Hepatocyte (in vitro differentiated cells): ENCODE data around the gene IRX4. TPM values are rescaled to one million over a fixed set of nuclear protein-coding genes. Genes with fewer than 3 reads are reported as not detected.

Experiments used
- DNase-seq: peaks from one replicate; pipeline ENCODE4 v3.0.0-alpha.2; 2016; ENCODE audit warnings: low spot score
- H2AFZ ChIP-seq: fragments of 200-600 bp; sonication (generic); 2 replicates; pipeline ENCODE4 v1.6.0; 2016; ENCODE audit warnings: antibody characterized with exemption, mild to moderate bottlenecking
- H3K27ac ChIP-seq: fragments of 200-600 bp; sonication (generic); 2 replicates; pipeline ENCODE4 v1.5.1; 2016; ENCODE audit warnings: mild to moderate bottlenecking
- H3K27me3 ChIP-seq: fragments of 200-600 bp; sonication (generic); 2 replicates; pipeline ENCODE4 v1.6.1; 2016
- H3K36me3 ChIP-seq: fragments of 200-600 bp; sonication (generic); replicated peaks from 2 replicates; pipeline ENCODE4 v1.5.1; 2016; ENCODE audit warnings: low read depth; ENCODE audit not compliant: insufficient read depth
- H3K4me1 ChIP-seq: fragments of 200-600 bp; sonication (generic); 2 replicates; pipeline ENCODE4 v1.5.1; 2016; ENCODE audit warnings: mild to moderate bottlenecking, moderate library complexity; ENCODE audit not compliant: insufficient read depth
- H3K4me2 ChIP-seq: fragments of 200-600 bp; sonication (generic); 2 replicates; pipeline ENCODE4 v1.6.0; 2016
- H3K4me3 ChIP-seq: fragments of 200-600 bp; sonication (generic); 2 replicates; pipeline ENCODE4 v1.5.1; 2016; ENCODE audit warnings: mild to moderate bottlenecking
- H3K79me2 ChIP-seq: fragments of 200-600 bp; sonication (generic); 2 replicates; pipeline ENCODE4 v1.6.0; 2017; ENCODE audit warnings: mild to moderate bottlenecking
- H3K9me2 ChIP-seq: fragments of 200-600 bp; sonication (generic); replicated peaks from 2 replicates; pipeline ENCODE4 v1.6.0; 2017; ENCODE audit warnings: mild to moderate bottlenecking; ENCODE audit not compliant: insufficient read depth
- H3K9me3 ChIP-seq: fragments of 200-600 bp; sonication (generic); 2 replicates; pipeline ENCODE4 v1.5.1; 2016; ENCODE audit warnings: low read depth, mild to moderate bottlenecking
- H4K20me1 ChIP-seq: fragments of 200-600 bp; sonication (generic); 2 replicates; pipeline ENCODE4 v1.6.0; 2016; ENCODE audit warnings: mild to moderate bottlenecking; ENCODE audit not compliant: insufficient read depth, poor library complexity, severe bottlenecking
- CTCF ChIP-seq: fragments of 200-600 bp; sonication (generic); IDR thresholded peaks from 2 replicates; pipeline ENCODE4 v1.5.1; 2016; ENCODE audit warnings: antibody characterized with exemption, mild to moderate bottlenecking; ENCODE audit not compliant: poor library complexity
- EZH2 ChIP-seq: fragments of 200-600 bp; sonication (generic); IDR thresholded peaks from 2 replicates; pipeline ENCODE4 v1.6.1; 2016; ENCODE audit warnings: antibody characterized with exemption, mild to moderate bottlenecking, borderline replicate concordance
- EZH2phosphoT487 ChIP-seq: fragments of 200-600 bp; sonication (generic); IDR thresholded peaks from one replicate; pipeline ENCODE4 v1.6.1; 2018; ENCODE audit warnings: antibody characterized with exemption, mild to moderate bottlenecking, low read depth, moderate library complexity; ENCODE audit not compliant: unreplicated experiment, severe bottlenecking
- WGBS: methylation state at CpG from one replicate; pipeline ENCODE4 v1.1.6; 2016; ENCODE audit warnings: low lambda C conversion rate; ENCODE audit errors: missing lambda C conversion rate; 5-methylcytosine and 5-hydroxymethylcytosine counted together
- polyA plus RNA-seq: library from polyadenylated mRNA; unstranded; fragments of >200 nt; fragmentation: Nextera tagmentation; extraction: Ambion mirVana; gene quantifications from 2 replicates; pipeline ENCODE4 v1.2.1, GENCODE V29; 2016
- total RNA-seq: library from RNA; depleted of rRNA; stranded (reverse); fragments of >200 nt; gene quantifications from 2 replicates; pipeline ENCODE4 v1.2.3, GENCODE V29; 2014

The IRX4 gene
- total and polyA plus RNA-seq, 2 experiments from 2014 or later: not detected

DNA sequence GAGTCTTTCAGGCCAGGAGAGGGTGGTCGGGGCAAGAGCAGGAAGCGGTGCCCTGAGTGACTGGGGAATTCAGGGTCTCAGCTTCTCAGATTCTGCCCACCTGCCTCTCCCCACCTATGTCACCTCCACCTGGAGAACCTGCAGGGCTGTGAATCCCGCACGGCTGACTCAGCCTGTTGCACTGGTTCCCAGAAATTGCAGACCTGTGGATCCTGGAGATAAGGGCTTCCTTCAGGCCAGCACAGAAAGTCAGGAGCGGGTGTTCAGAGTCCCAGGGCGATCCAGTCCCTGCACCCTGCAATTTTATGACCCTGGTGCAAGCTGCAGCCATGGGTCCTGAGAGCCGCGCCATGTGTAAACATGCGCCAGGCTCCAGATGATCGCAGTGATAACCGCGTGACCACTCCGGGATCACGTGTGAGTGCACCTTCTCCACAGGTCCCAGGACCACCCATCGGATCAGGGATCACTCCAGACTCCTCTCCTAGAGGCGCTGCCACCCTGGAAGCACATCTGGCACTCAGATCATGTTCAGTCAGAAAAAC lies 17.8 kb downstream of the IRX4 start:
- Histone ChIP-seq H3K27me3 (peaks cover 18% of the 10 kb centered on the region), H3K4me3 (no peak overlapping the region), H3K36me3 (no peaks in the 10 kb centered on the region), H3K79me2 (no peaks in the 10 kb centered on the region), H3K4me1 (no peaks in the 10 kb centered on the region), H4K20me1 (no peaks in the 10 kb centered on the region), H2AFZ (no peak overlapping the region), H3K4me2 (no peak overlapping the region), H3K9me3 (no peaks in the 10 kb centered on the region), H3K9me2 (no peaks in the 10 kb centered on the region), H3K27ac (no peak overlapping the region)
- no peak for TF ChIP-seq CTCF
- TF ChIP-seq EZH2: no peak
- WGBS: 78% methylated on average over 16 of the region's 16 CpGs
- no peak for DNase-seq

- Histone ChIP-seq H3K79me2 (no peaks in the 10 kb centered on the region), H3K36me3 (no peaks in the 10 kb centered on the region), H3K9me3 (no peaks in the 10 kb centered on the region), H3K27ac (no peak overlapping the region), H3K4me2 (no peak overlapping the region), H3K4me1 (no peaks in the 10 kb centered on the region), H3K4me3 (no peak overlapping the region), H3K9me2 (no peaks in the 10 kb centered on the region), H4K20me1 (no peaks in the 10 kb centered on the region), H2AFZ (no peak overlapping the region), H3K27me3 (peaks cover 13% of the 10 kb centered on the region)
- DNase-seq: no peak
- TF ChIP-seq EZH2phosphoT487: no peak
- no peak for TF ChIP-seq CTCF
- TF ChIP-seq EZH2: no peak
- WGBS: 86% methylated on average over 7 of the region's 7 CpGs
These were observed 21.8 kb downstream of the IRX4 start for GRCh38 chr5:1860949-1861348.

DNA sequence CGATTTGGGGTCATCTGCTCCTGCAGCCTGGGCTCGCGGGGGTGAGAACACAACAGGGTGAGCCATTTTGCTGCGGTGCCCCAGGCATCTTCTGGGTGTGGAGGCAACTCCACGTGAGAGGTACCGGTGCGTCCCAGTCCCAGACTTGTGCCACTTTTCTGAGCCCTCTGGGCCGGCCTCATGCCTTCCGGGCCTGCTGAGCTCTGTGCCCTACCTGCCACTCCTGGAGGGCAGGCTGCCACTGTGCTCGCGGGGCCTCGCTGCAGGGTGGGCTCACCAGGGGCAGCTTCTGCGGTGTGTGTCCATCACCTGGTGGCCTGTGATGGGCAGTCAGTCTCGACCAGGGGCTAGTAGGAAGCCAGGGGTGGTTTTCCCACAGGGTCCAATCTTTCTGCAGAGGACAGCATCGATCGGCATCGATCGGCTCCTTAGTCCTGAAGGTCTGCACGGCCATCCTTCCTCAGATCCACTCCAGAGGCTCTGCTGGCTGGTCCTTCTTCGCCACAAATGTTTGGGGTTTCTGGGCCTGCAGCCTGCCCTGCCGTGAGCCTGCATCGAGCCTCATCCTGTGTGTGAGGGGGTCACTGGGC lies 22.6 kb downstream of the IRX4 start:
- TF ChIP-seq EZH2 (no peak), EZH2phosphoT487 (no peak), CTCF (no peak)

More for the DNA sequence above, 22.6 kb downstream of the IRX4 start:
- H3K4me1 ChIP-seq: no peaks in the 10 kb centered on the region
- no peak overlapping the region for H2AFZ ChIP-seq
- H3K79me2 ChIP-seq: no peaks in the 10 kb centered on the region
- H3K27me3 ChIP-seq: peaks cover 5% of the 10 kb centered on the region
- no peaks in the 10 kb centered on the region for H3K36me3 ChIP-seq
- DNase-seq: no peak
- H4K20me1 ChIP-seq: no peaks in the 10 kb centered on the region
- WGBS: 94% methylated on average over 22 of the region's 22 CpGs
- no peak overlapping the region for H3K4me3 ChIP-seq
- H3K9me3 ChIP-seq: no peaks in the 10 kb centered on the region
- no peaks in the 10 kb centered on the region for H3K9me2 ChIP-seq
- H3K4me2 ChIP-seq: no peak overlapping the region
- H3K27ac ChIP-seq: no peak overlapping the region
